ENCODE data around the gene PPIF. TPM values are rescaled to one million over a fixed set of nuclear protein-coding genes. Genes with fewer than 3 reads are reported as not detected.

Gene PPIF
- total and polyA plus RNA-seq, 3 donors from 2014 or later: 80.1 to 106 (median 82.1) TPM

DNA sequence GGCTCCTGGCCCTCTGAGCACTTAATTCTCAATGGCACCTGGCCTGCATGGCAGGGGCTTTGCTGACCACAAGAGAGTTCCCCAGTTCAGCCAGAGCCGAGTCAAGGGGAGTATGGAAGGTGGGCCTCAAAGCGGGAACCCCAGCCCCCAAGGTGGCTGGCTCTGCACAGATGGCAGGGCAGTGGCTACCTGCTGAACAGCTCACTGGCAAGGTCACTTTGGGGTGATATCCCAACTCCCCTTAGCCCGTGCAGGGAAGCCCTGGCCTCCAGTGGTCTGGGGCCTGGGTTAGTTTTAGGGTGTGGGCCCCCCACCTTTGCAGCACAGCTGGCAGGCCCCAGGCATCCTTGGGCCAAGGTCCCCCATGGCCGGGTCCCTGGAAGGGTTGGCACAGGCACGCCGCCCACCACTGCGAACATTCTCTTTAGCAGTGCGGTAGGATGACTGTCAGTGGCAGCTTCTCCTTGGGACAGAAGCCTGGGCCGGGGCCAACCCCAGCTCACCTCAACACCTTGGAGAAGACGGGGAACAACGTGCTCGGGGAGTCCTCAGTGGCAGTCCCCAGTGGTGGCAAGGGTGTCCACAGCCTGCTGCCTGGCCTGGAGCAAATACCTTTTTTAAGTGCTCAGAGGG is 36.8 kb downstream of the PPIF start:
- intact Hi-C loops (cut with DNase I; ENCODE audit: low total_unique reads): no loop called here
- Histone ChIP-seq H3K27me3 (no peaks in the 10 kb centered on the region), H3K9me3 (no peaks in the 10 kb centered on the region), H3K27ac (no peak overlapping the region), H3K36me3 (ENCODE audit: low read depth, missing control alignments) (no peaks in the 10 kb centered on the region), H3K4me1 (peaks cover 40% of the 10 kb centered on the region), H3K4me3 (no peak overlapping the region)
- WGBS, 2 donors: 94 to 95% methylated on average over 4 to 11 of the region's 12 CpGs
- TF ChIP-seq POLR2A (IDR thresholded peaks at IDR 0.05) (no peak), CTCF (IDR thresholded peaks at IDR 0.05) (no peak)
- DNase-seq: no peak

DNA sequence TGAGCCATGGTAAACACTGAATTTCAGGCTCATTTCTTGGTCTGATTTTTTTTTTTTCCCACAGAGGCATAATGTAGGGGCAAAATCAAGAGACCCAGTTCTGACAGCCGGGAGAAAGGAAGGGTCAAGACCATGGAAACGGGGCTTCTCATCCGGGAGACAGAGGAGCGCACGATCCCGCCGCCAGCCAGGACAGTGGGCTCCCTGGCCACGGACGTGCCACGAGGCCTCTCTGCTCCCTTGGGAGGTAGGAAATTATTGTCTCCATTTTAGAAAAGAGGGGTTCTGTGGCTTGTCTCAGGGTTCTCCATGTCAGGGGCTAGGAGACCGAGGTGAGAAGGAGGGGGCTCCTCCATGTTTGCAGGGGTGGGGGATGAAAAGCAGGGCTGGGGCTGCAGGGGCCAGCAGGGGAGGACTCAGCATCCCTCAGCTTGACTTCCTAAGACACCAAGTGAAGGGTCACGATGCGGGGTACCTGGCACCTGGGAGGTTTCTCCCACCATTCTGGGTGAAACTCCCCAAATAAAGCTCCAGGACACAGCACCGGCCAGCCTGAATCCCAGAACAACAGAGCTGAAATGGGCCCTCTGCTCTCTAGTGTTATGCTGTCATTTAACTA is 37.6 kb downstream of the PPIF start:
- Histone ChIP-seq H3K9me3 (no peaks in the 10 kb centered on the region), H3K27ac (no peak overlapping the region), H3K27me3 (no peaks in the 10 kb centered on the region), H3K36me3 (ENCODE audit: low read depth, missing control alignments) (no peaks in the 10 kb centered on the region), H3K4me3 (no peak overlapping the region), H3K4me1 (peaks cover 37% of the 10 kb centered on the region)
- DNase-seq: no peak
- WGBS, 2 donors: 92 to 94% methylated on average over 13 to 14 of the region's 14 CpGs
- no peak for TF ChIP-seq CTCF (IDR thresholded peaks at IDR 0.05)
- TF ChIP-seq POLR2A (IDR thresholded peaks at IDR 0.05): no peak
- intact Hi-C loops (cut with DNase I; ENCODE audit: low total_unique reads): no loop called here

GRCh38 chr10:79385392-79385795 is 38.1 kb downstream of the PPIF start:
- H3K36me3 ChIP-seq (ENCODE audit: low read depth, missing control alignments): no peaks in the 10 kb centered on the region
- H3K27me3 ChIP-seq: no peaks in the 10 kb centered on the region
- no peaks in the 10 kb centered on the region for H3K9me3 ChIP-seq
- TF ChIP-seq POLR2A (IDR thresholded peaks at IDR 0.05) (no peak), CTCF (IDR thresholded peaks at IDR 0.05) (no peak)
- H3K4me1 ChIP-seq: peaks cover 31% of the 10 kb centered on the region
- H3K4me3 ChIP-seq: no peak overlapping the region
- intact Hi-C loops (cut with DNase I; ENCODE audit: low total_unique reads): no loop called here
- WGBS, 2 donors: 88 to 90% methylated on average over 7 to 9 of the region's 9 CpGs
- DNase-seq: no peak
- H3K27ac ChIP-seq: no peak overlapping the region

DNA sequence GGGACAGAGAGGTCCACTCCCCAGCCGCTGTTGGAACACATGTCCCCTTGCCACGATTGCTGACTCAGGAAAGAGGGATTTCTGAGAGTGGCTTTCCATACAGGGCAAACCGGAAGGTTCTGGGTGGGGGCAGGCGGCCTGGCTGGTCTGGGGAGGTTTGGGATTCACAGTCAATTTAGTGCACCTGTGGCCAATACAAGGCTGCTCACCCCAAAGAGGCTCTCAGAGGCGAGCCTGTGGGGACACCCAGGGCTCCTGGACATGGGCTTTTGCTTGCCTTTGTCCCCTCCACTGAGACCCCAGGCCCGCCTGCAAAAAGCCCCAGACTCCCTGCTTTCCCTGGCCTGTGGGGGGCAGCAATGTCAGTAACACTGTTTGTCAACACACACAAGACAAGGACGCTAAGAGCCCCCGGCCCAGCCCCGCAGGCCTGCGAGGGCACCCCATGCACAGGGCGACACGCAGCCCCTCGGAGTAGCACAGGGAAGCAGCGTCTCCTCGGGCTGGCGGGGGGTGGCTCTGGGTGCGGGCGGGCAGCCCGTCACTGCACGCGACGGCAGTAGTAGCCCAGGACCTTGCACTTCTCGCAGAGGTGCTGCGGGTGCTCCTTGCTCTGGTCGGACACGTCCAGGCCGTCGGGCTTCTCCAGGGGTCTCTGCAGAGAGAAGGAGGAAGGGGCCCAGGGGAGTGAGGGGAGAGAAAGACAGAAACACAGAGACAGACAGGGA is 38.7 kb downstream of the PPIF start:
- no peaks in the 10 kb centered on the region for H3K9me3 ChIP-seq
- 94 to 100% methylated on average over 4 to 28 of the region's 28 CpGs for WGBS, 2 donors
- TF ChIP-seq CTCF (IDR thresholded peaks at IDR 0.05) (no peak), POLR2A (IDR thresholded peaks at IDR 0.05) (no peak)
- H3K4me1 ChIP-seq: peaks cover 26% of the 10 kb centered on the region
- H3K36me3 ChIP-seq (ENCODE audit: low read depth, missing control alignments): no peaks in the 10 kb centered on the region
- no peaks in the 10 kb centered on the region for H3K27me3 ChIP-seq
- H3K4me3 ChIP-seq: no peak overlapping the region
- intact Hi-C loops (cut with DNase I; ENCODE audit: low total_unique reads): no loop called here
- no peak overlapping the region for H3K27ac ChIP-seq
- DNase-seq: no peak

Data from testis (tissue), 3 donors.